ENCODE measurements around the gene MAPK8IP2. TPM values are rescaled to one million over a fixed set of nuclear protein-coding genes. Genes with fewer than 3 reads are reported as not detected.
A peak's percentile ranks its signal among the peaks of the same experiment; 100 is the strongest.

The MAPK8IP2 gene
- total and polyA plus RNA-seq, 10 of the 15 experiments (the other 5 are each of a cell fraction or from before 2014, with no cell fraction given) = 0.01 to 0.13 (median 0.06) TPM; not detected in 4

GRCh38 chr22:50576070-50576469, 24.5 kb upstream of the MAPK8IP2 start:
- BruUV-seq (replicated peaks) = no TSS peak
- Histone ChIP-seq H3K79me2 (ENCODE audit: control insufficient read depth, insufficient read depth, low read length) (no peaks in the 10 kb centered on the region; the same call in none of the 2 replicates), H2AFZ (ENCODE audit: control insufficient read depth, low read depth, low read length) (no peak overlapping the region), H3K4me2 (ENCODE audit: control insufficient read depth, insufficient read depth) (no peak overlapping the region), H3K27ac (ENCODE audit: control insufficient read depth, insufficient read depth) (no peak overlapping the region), H3K36me3 (ENCODE audit: control insufficient read depth in 2 of 2, insufficient read depth in 2 of 2, low read length in 1 of 2) (peaks cover 5 to 12% of the 10 kb centered on the region in 2 experiments; a peak in 3 of 4 replicates), H3K4me1 (ENCODE audit: control insufficient read depth, insufficient read depth, low read length) (peaks cover 9% of the 10 kb centered on the region), H4K20me1 (ENCODE audit: control insufficient read depth, insufficient read depth) (no peaks in the 10 kb centered on the region), H3K27me3 (replicated peaks in 1 of 2; ENCODE audit: control insufficient read depth in 2 of 2, insufficient read depth in 2 of 2, low read length in 1 of 2) (no peaks in the 10 kb centered on the region), H3K9ac (ENCODE audit: control insufficient read depth, insufficient read depth, low read length) (no peak overlapping the region), H3K9me3 (replicated peaks; ENCODE audit: control insufficient read depth, insufficient read depth, low read length) (no peaks in the 10 kb centered on the region), H3K4me3 (no peak overlapping the region)
- DNase-seq (ENCODE audit: low read depth, low spot score) (no peak), ATAC-seq (no peak), FAIRE-seq (no peak)
- WGBS (ENCODE audit: insufficient coverage, insufficient replicate concordance, low lambda C conversion rate, missing lambda C conversion rate) = 78% methylated on average over 5 of the region's 5 CpGs
- in situ Hi-C loops (cut with MboI) = no loop called here
- intact Hi-C loops (cut with micrococcal nuclease; ENCODE audit: unreplicated experiment) = no loop called here
- TF ChIP-seq CTCF (IDR thresholded peaks at IDR 0.05 in 2 of 3, conservative IDR thresholded peaks at IDR 0.05 in 1 of 3; ENCODE audit: control insufficient read depth in 2 of 3, extremely low read depth in 1 of 3, insufficient read depth in 1 of 3, low read depth in 3 of 3, low read length in 3 of 3) (peak in 2 of 3 experiments; percentile 6 to 25; a peak in 1 of 6 replicates), ZBTB4 (CRISPR knock-in tag; IDR thresholded peaks at IDR 0.05) (no peak)
- ChIA-PET CTCF (interaction anchor here (1.0 to 2.0 kb wide), 4 partner anchors 10 to 116 kb away, joined by 3 to 7 read pairs (median 4); partner anchors contain the start of gene SYCE3), SMC1A (ENCODE audit: uncharacterized antibody, unreplicated experiment) (no interaction called here), POLR2A (no interaction called here), RAD21 (ENCODE audit: unreplicated experiment) (no interaction called here)
